RPMI7951 (cell line): ENCODE data around the gene CNTRL. TPM values are rescaled to one million over a fixed set of nuclear protein-coding genes. Genes with fewer than 3 reads are reported as not detected.
"Not testable (repeated sequence)": the region's sequence is repeated elsewhere in the genome, so short reads cannot be mapped to it uniquely, and the experiment has no call there.

ENCODE experiments used
- DNase-seq: peaks from one replicate; pipeline ENCODE4 v3.0.0-alpha.2; 2012; ENCODE audit warnings: low read depth
- total RNA-seq: library from RNA; depleted of rRNA; stranded (reverse); fragments of >200 nt; shearing (Covaris generic); gene quantifications from 2 replicates; pipeline ENCODE4 v1.2.3, GENCODE V29; 2014

CNTRL gene
- total RNA-seq, 1 experiment from 2014 or later = 19.5 TPM

- no peak for DNase-seq
Observed at GRCh38 chr9:121133104-121133816, 58.5 kb downstream of the CNTRL start.

GRCh38 chr9:121135642-121136041, 60.9 kb downstream of the CNTRL start:
- no peak for DNase-seq

- no peak for DNase-seq
Observed at GRCh38 chr9:121138561-121138960, 63.8 kb downstream of the CNTRL start.

GRCh38 chr9:121138973-121139372, 64.2 kb downstream of the CNTRL start:
- DNase-seq = no peak

GRCh38 chr9:121140162-121140561, 65.4 kb downstream of the CNTRL start:
- no peak for DNase-seq

- DNase-seq = no peak
Observed at GRCh38 chr9:121141306-121141705, 66.6 kb downstream of the CNTRL start.

GRCh38 chr9:121141706-121142105, 67.0 kb downstream of the CNTRL start:
- DNase-seq = no peak

- no peak for DNase-seq
Observed at GRCh38 chr9:121143771-121144170, 69.0 kb downstream of the CNTRL start.

- no peak for DNase-seq
Observed at GRCh38 chr9:121144482-121144881, 69.7 kb downstream of the CNTRL start.

- DNase-seq = no peak
Observed at GRCh38 chr9:121150188-121150587, 75.4 kb downstream of the CNTRL start.

- DNase-seq = peak; percentile 2
Observed at GRCh38 chr9:121153642-121154041, 78.9 kb downstream of the CNTRL start.

- DNase-seq = peak; percentile 23
Observed at GRCh38 chr9:121154782-121155181, 80.0 kb downstream of the CNTRL start.

GRCh38 chr9:121156263-121156731, 81.5 kb downstream of the CNTRL start:
- peak; percentile 70 for DNase-seq

GRCh38 chr9:121157939-121158338, 83.2 kb downstream of the CNTRL start:
- no peak for DNase-seq

GRCh38 chr9:121160025-121160424, 85.3 kb downstream of the CNTRL start:
- no peak for DNase-seq

GRCh38 chr9:121168052-121168451, 93.3 kb downstream of the CNTRL start:
- no peak for DNase-seq

GRCh38 chr9:121169094-121169601, 94.4 kb downstream of the CNTRL start:
- peak; percentile 3 for DNase-seq

GRCh38 chr9:121171236-121171635, 96.5 kb downstream of the CNTRL start:
- DNase-seq = no peak

- no peak for DNase-seq
Observed at GRCh38 chr9:121172726-121173487, 98.2 kb downstream of the CNTRL start.

- DNase-seq = no peak
Observed at GRCh38 chr9:121173501-121173900, 98.7 kb downstream of the CNTRL start.

- DNase-seq = no peak
Observed at GRCh38 chr9:121178676-121179372, 104.1 kb downstream of the CNTRL start.

- DNase-seq = not testable (repeated sequence)
Observed at GRCh38 chr9:121179373-121179721, 104.6 kb downstream of the CNTRL start.
